HEK293 (cell line): ENCODE measurements around the gene KLHL21.
A peak's percentile ranks its signal among the peaks of the same experiment; 100 is the strongest.

Experiments used
- CTCF ChIA-PET: fragments of 350-600 bp; formaldehyde crosslinking; extraction: SDS; loops from one replicate; lab custom pipeline; 2021; ENCODE audit warnings: antibody characterized with exemption; lab: Yijun Ruan, JAX
- POLR2A ChIA-PET: fragments of 300-600 bp; formaldehyde crosslinking; extraction: SDS; loops from one replicate; lab custom pipeline; 2020; ENCODE audit warnings: antibody characterized with exemption, inconsistent platforms; lab: Yijun Ruan, JAX
- H3K27ac ChIP-seq: fragments of 200-500 bp; sonication (Bioruptor generic); 2 replicates; pipeline ENCODE4 v1.5.1; 2014; ENCODE audit warnings: low read depth, low read length, control low read depth, inconsistent platforms; ENCODE audit errors: extremely low read depth
- H3K36me3 ChIP-seq, 2 experiments: fragments of 200-500 bp in 1 of 2; sonication (Bioruptor generic) in 1 of 2; 1 replicate in 1 of 2; 2 replicates in 1 of 2; pipeline ENCODE4 v1.5.1; 2014 to 2017; ENCODE audit warnings: inconsistent platforms in 2 of 2, low read length in 2 of 2; ENCODE audit not compliant: control insufficient read depth in 2 of 2, insufficient read depth in 1 of 2
- H3K4me1 ChIP-seq: fragments of 200-500 bp; sonication (Bioruptor generic); 2 replicates; pipeline ENCODE4 v1.5.1; 2014; ENCODE audit warnings: mild to moderate bottlenecking, low read length, inconsistent platforms; ENCODE audit not compliant: control insufficient read depth, insufficient read depth
- H3K4me3 ChIP-seq: 2 replicates; pipeline ENCODE4 v1.5.1; 2011; ENCODE audit warnings: low read depth, mild to moderate bottlenecking, control low read depth, low read length, moderate library complexity
- H3K9me3 ChIP-seq: fragments of 200-500 bp; sonication (Bioruptor generic); 2 replicates; pipeline ENCODE4 v1.5.1; 2014; ENCODE audit warnings: low read depth, low read length, inconsistent platforms; ENCODE audit not compliant: control insufficient read depth, insufficient read depth
- ATF2 ChIP-seq: fragments of 450-650 bp; formaldehyde crosslinking; IDR thresholded peaks from 2 replicates; pipeline ENCODE4 v1.5.1; 2016; ENCODE audit warnings: missing biosample characterization, missing genetic modification characterization, low read depth
- GLIS1 ChIP-seq: fragments of 450-650 bp; formaldehyde crosslinking; IDR thresholded peaks from 2 replicates; pipeline ENCODE4 v1.5.1; 2016; ENCODE audit warnings: missing biosample characterization, missing genetic modification characterization
- GLIS2 ChIP-seq: fragments of 450-650 bp; formaldehyde crosslinking; IDR thresholded peaks from 2 replicates; pipeline ENCODE4 v1.5.1; 2016; ENCODE audit warnings: missing biosample characterization, missing genetic modification characterization
- INSM2 ChIP-seq: fragments of 450-650 bp; formaldehyde crosslinking; IDR thresholded peaks from 2 replicates; pipeline ENCODE4 v1.5.1; 2016; ENCODE audit warnings: missing biosample characterization, missing genetic modification characterization
- KLF16 ChIP-seq: fragments of 450-650 bp; formaldehyde crosslinking; IDR thresholded peaks from 2 replicates; pipeline ENCODE4 v1.5.1; 2017; ENCODE audit warnings: missing biosample characterization, missing genetic modification characterization
- KLF9 ChIP-seq: fragments of 450-650 bp; formaldehyde crosslinking; IDR thresholded peaks from 2 replicates; pipeline ENCODE4 v1.5.1; 2016; ENCODE audit warnings: missing biosample characterization, missing genetic modification characterization, low read depth
- OSR2 ChIP-seq: fragments of 450-650 bp; formaldehyde crosslinking; IDR thresholded peaks from 2 replicates; pipeline ENCODE4 v1.5.1; 2016; ENCODE audit warnings: missing biosample characterization, missing genetic modification characterization
- PATZ1 ChIP-seq: fragments of 450-650 bp; formaldehyde crosslinking; IDR thresholded peaks from 2 replicates; pipeline ENCODE4 v1.5.1; 2016; ENCODE audit warnings: missing biosample characterization, missing genetic modification characterization
- SP2 ChIP-seq: fragments of 450-650 bp; formaldehyde crosslinking; IDR thresholded peaks from 2 replicates; pipeline ENCODE4 v1.5.1; 2016; ENCODE audit warnings: missing biosample characterization, missing genetic modification characterization
- ZBTB11 ChIP-seq: fragments of 450-650 bp; formaldehyde crosslinking; conservative IDR thresholded peaks from 2 replicates; pipeline ENCODE4 v1.5.1; 2016; ENCODE audit warnings: low read depth, missing biosample characterization, missing genetic modification characterization
- ZBTB20 ChIP-seq: fragments of 450-650 bp; formaldehyde crosslinking; IDR thresholded peaks from 2 replicates; pipeline ENCODE4 v1.5.1; 2016; ENCODE audit warnings: missing biosample characterization, missing genetic modification characterization
- ZBTB48 ChIP-seq: fragments of 450-650 bp; formaldehyde crosslinking; IDR thresholded peaks from 2 replicates; pipeline ENCODE4 v1.5.1; 2016; ENCODE audit warnings: missing biosample characterization, missing genetic modification characterization
- ZBTB7A ChIP-seq: fragments of 450-650 bp; formaldehyde crosslinking; IDR thresholded peaks from 2 replicates; pipeline ENCODE4 v1.5.1; 2016; ENCODE audit warnings: low read depth, missing biosample characterization, missing genetic modification characterization
- ZEB2 ChIP-seq: fragments of 450-650 bp; formaldehyde crosslinking; IDR thresholded peaks from 2 replicates; pipeline ENCODE4 v1.5.1; 2016; ENCODE audit warnings: missing biosample characterization, missing genetic modification characterization
- ZNF266 ChIP-seq: fragments of 450-650 bp; formaldehyde crosslinking; IDR thresholded peaks from 2 replicates; pipeline ENCODE4 v1.5.1; 2016; ENCODE audit warnings: missing biosample characterization, missing genetic modification characterization, low read depth
- ZNF354C ChIP-seq: fragments of 450-650 bp; formaldehyde crosslinking; IDR thresholded peaks from 2 replicates; pipeline ENCODE4 v1.5.1; 2016; ENCODE audit warnings: missing biosample characterization, missing genetic modification characterization, low read depth, borderline replicate concordance
- ZNF600 ChIP-seq: fragments of 450-650 bp; formaldehyde crosslinking; IDR thresholded peaks from 2 replicates; pipeline ENCODE4 v1.5.1; 2016; ENCODE audit warnings: missing biosample characterization, missing genetic modification characterization
- ZNF610 ChIP-seq: fragments of 450-650 bp; formaldehyde crosslinking; IDR thresholded peaks from 2 replicates; pipeline ENCODE4 v1.5.1; 2016; ENCODE audit warnings: missing biosample characterization, missing genetic modification characterization, borderline replicate concordance
- ZNF629 ChIP-seq: fragments of 450-650 bp; formaldehyde crosslinking; IDR thresholded peaks from 2 replicates; pipeline ENCODE4 v1.5.1; 2017; ENCODE audit warnings: missing biosample characterization, missing genetic modification characterization
- ZNF785 ChIP-seq: fragments of 450-650 bp; formaldehyde crosslinking; IDR thresholded peaks from 2 replicates; pipeline ENCODE4 v1.5.1; 2016; ENCODE audit warnings: missing biosample characterization, missing genetic modification characterization
- ZSCAN23 ChIP-seq: fragments of 450-650 bp; formaldehyde crosslinking; IDR thresholded peaks from 2 replicates; pipeline ENCODE4 v1.5.1; 2016; ENCODE audit warnings: missing biosample characterization, missing genetic modification characterization
- ZXDB ChIP-seq: fragments of 450-650 bp; formaldehyde crosslinking; IDR thresholded peaks from 2 replicates; pipeline ENCODE4 v1.5.1; 2016; ENCODE audit warnings: missing biosample characterization, missing genetic modification characterization

Gene KLHL21

DNA sequence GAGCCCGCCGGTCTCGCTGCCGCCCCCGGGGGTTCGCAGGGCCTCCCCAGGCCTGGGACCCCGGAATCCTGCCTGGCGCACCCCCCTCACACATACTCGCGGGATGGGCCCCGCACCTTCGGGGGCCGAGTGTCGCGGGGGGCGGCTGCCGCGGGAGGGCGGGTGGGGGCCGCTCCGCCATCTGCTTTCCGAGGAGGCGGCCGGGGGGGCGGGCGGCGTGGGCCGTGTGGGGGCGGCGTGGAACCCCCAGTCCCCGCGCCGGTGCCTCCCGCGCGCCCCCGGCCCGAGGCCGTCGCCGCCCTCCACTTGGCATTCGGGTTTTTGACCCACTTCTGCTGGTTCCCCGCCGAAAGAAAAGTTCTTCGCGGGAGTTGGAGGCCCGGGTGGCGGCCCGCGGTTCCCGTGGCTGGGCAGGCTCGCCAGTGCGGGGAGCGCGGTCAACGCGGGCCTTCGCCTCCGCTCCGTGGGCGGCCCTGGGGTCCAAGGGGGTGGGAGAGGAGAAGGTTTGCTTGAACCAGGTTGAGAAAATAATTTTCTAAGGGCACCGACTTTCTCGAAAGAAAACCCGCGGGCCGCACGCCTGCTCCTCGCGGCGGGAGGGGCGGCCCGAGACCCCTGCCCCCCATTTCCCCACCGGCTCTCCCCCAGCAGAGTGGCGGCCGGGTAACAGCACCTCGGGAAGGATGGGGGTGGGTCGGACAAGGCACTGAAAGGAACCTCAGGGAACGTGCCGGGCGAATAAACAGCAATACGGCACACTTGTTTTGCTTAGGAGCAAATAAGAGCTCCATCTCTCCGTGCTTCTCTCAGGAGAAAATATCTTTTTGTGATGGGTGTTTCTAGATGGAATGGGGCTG, 12.5 kb upstream of the KLHL21 start (continued):
- TF ChIP-seq INSM2 (tag by site-specific recombination) (no peak), ZNF266 (no peak), ZXDB (tag by site-specific recombination) (no peak), ATF2 (tag by site-specific recombination) (no peak), SP2 (peak; percentile 19; the same call in 1 of the 2 replicates), ZNF354C (tag by site-specific recombination) (no peak), ZBTB20 (tag by site-specific recombination) (peak; percentile 30; the same call in 1 of the 2 replicates), ZBTB7A (tag by site-specific recombination) (0 out of 2 replicates have a peak, but pooled peaks have one; percentile 31), ZEB2 (peak; percentile 23; the same call in 1 of the 2 replicates), GLIS1 (tag by site-specific recombination) (peak; percentile 33), KLF16 (tag by site-specific recombination) (0 out of 2 replicates have a peak, but pooled peaks have one; percentile 30), ZSCAN23 (tag by site-specific recombination) (no peak)

- peak overlapping the region; percentile 88 for H3K4me3 ChIP-seq
- H3K27ac ChIP-seq, result peak overlapping the region; percentile 91
- ChIA-PET CTCF (interaction anchor here (0.6 kb wide), 1 partner anchor 120 kb away, joined by 3 read pairs; no protein-coding TSS in a partner anchor), POLR2A (interaction anchor here (1.1 to 1.2 kb wide), 4 partner anchors 10 to 34 kb away, joined by 5 to 10 read pairs (median 6); partner anchors contain the start of genes THAP3 and ZBTB48)
- peaks cover 18 to 30% of the 10 kb centered on the region in 2 experiments; a peak in 2 of 3 replicates for H3K36me3 ChIP-seq
- no peaks in the 10 kb centered on the region for H3K9me3 ChIP-seq
- TF ChIP-seq PATZ1 (peak; percentile 17; the same call in 1 of the 2 replicates), GLIS2 (tag by site-specific recombination) (peak; percentile 43; the same call in 1 of the 2 replicates), SP2 (peak; percentile 42), ZNF629 (tag by site-specific recombination) (no peak), ZNF600 (0 out of 2 replicates have a peak, but pooled peaks have one; percentile 3), ZBTB48 (tag by site-specific recombination) (0 out of 2 replicates have a peak, but pooled peaks have one; percentile 8), ZNF785 (no peak), ZBTB20 (tag by site-specific recombination) (peak; percentile 33), KLF9 (tag by site-specific recombination) (peak; percentile 10; the same call in 1 of the 2 replicates), OSR2 (no peak), GLIS1 (tag by site-specific recombination) (0 out of 2 replicates have a peak, but pooled peaks have one; percentile 25), ZNF610 (tag by site-specific recombination) (no peak), ZBTB11 (tag by site-specific recombination) (0 out of 2 replicates have a peak, but pooled peaks have one; percentile 24)
- H3K4me1 ChIP-seq, result peaks cover 2% of the 10 kb centered on the region; the same call in 1 of the 2 replicates
These were observed 11.6 kb upstream of the KLHL21 start for GRCh38 chr1:6614019-6614928.
